ENCODE data around the gene KIAA0930. TPM values are rescaled to one million over a fixed set of nuclear protein-coding genes. Genes with fewer than 3 reads are reported as not detected.

The KIAA0930 gene
- total and polyA plus RNA-seq, 7 donors: 13.2 to 51.1 (median 23.4) TPM

DNA sequence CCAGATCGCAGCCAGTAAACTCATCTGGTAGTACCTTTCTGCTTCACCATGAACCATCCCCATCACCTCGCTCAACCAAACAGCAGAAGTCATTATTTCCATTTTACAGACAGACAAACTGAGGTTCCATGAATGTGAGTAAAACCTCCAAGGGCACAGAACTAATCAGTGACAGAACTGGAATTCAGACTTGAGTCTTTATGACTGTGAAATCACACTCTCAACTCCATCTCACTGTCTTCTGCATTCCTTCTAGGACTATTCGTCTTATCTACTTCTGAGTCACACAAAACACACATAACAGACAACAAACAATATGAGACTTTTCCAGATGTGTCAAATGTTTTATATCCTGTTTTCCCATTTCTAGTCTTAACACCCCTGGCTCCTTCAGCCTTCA is 86.3 kb downstream of the KIAA0930 start:
- H3K4me3 ChIP-seq: no peak overlapping the region
- no peaks in the 10 kb centered on the region for H3K27me3 ChIP-seq (ENCODE audit: insufficient read depth in 3 of 3, low read length in 2 of 3)
- no peak overlapping the region for H3K27ac ChIP-seq
- ATAC-seq (no peak), DNase-seq (no peak)
- peaks cover 3 to 51% of the 10 kb centered on the region in 2 donors for H3K36me3 ChIP-seq (ENCODE audit: insufficient read depth in 1 of 2, low read depth in 1 of 2)
- H3K4me1 ChIP-seq: peaks cover 2% of the 10 kb centered on the region
- no peaks in the 10 kb centered on the region for H3K9me3 ChIP-seq
- intact Hi-C loops (cut with DNase I): loop anchor here in 1 of 2 donors (10.0 kb wide), 1 partner anchor 1680 kb away; no protein-coding TSS in a partner anchor
- WGBS, 3 donors: 95 to 98% (median 97%) methylated on average over 3 of the region's 3 CpGs
- TF ChIP-seq CTCF (IDR thresholded peaks at IDR 0.05): no peak

GRCh38 chr22:45151503-45151902 is 89.2 kb downstream of the KIAA0930 start:
- ATAC-seq: no peak
- WGBS, 3 donors: 91 to 93% (median 92%) methylated on average over 6 of the region's 6 CpGs
- TF ChIP-seq CTCF (IDR thresholded peaks at IDR 0.05): no peak

DNA sequence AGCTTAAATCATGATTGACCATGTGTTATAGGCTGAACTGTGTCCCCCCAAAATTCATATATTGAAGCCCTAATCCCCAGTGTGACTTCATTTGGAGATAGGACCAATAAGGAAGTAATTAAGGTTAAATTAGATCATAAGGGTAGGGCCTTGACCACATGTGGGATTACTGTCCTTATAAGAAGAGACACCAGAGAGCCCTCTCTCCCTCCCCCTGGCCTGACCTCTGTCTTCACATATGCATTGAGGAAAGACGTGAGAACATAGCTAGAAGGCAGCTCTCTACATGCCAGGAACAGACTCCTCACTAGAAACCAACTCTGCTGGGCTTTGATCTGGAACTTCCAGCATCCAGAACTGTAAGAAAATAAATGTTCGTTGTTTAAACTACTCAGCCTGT is 90.6 kb downstream of the KIAA0930 start:
- WGBS, 3 donors: 47 to 93% (median 83%) methylated on average over 2 of the region's 2 CpGs
- no peaks in the 10 kb centered on the region for H3K4me1 ChIP-seq
- no peak for TF ChIP-seq CTCF (IDR thresholded peaks at IDR 0.05)
- intact Hi-C loops (cut with DNase I): loop anchor here in 1 of 2 donors (10.0 kb wide), 1 partner anchor 1685 kb away; no protein-coding TSS in a partner anchor
- DNase-seq (no peak), ATAC-seq (no peak)
- H3K9me3 ChIP-seq: no peaks in the 10 kb centered on the region
- no peaks in the 10 kb centered on the region for H3K27me3 ChIP-seq (ENCODE audit: insufficient read depth in 3 of 3, low read length in 2 of 3)
- peaks cover 0 to 22% of the 10 kb centered on the region in 2 donors for H3K36me3 ChIP-seq (ENCODE audit: insufficient read depth in 1 of 2, low read depth in 1 of 2)
- H3K27ac ChIP-seq: no peak overlapping the region
- no peak overlapping the region for H3K4me3 ChIP-seq

More at GRCh38 chr22:45151503-45151902, 89.2 kb downstream of the KIAA0930 start:
- intact Hi-C loops (cut with DNase I): loop anchor here in 1 of 2 donors (10.0 kb wide), 1 partner anchor 1683 kb away; no protein-coding TSS in a partner anchor
- Histone ChIP-seq H3K4me1 (no peaks in the 10 kb centered on the region), H3K9me3 (no peaks in the 10 kb centered on the region), H3K36me3 (ENCODE audit: insufficient read depth in 1 of 2, low read depth in 1 of 2) (peaks cover 0 to 36% of the 10 kb centered on the region in 2 donors), H3K27me3 (ENCODE audit: insufficient read depth in 3 of 3, low read length in 2 of 3) (no peaks in the 10 kb centered on the region), H3K27ac (no peak overlapping the region), H3K4me3 (no peak overlapping the region)
- no peak for DNase-seq

DNA sequence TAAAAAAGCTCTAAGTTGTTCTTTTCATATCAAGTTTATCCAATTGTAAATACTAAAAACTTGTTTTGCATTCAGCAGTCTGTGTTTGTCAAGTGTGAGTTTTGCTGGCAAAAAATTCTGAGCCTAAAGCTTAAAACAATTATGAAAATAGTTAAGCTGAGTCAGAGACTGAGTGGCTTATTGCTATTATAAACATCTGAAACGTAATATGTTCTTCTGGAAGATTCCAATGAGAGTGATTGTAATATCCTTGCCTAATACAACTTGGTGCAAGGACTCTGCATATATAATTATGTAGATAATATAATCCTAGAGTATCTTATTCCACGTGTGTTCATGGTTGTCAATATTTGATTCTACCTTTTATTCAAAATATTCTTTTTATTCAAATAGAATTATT is 91.0 kb downstream of the KIAA0930 start:
- H3K27ac ChIP-seq: no peak overlapping the region
- ATAC-seq (no peak), DNase-seq (no peak)
- no peaks in the 10 kb centered on the region for H3K27me3 ChIP-seq (ENCODE audit: insufficient read depth in 3 of 3, low read length in 2 of 3)
- intact Hi-C loops (cut with DNase I): loop anchor here in 1 of 2 donors (10.0 kb wide), 1 partner anchor 1685 kb away; no protein-coding TSS in a partner anchor
- TF ChIP-seq CTCF (IDR thresholded peaks at IDR 0.05): no peak
- H3K4me3 ChIP-seq: no peak overlapping the region
- no peaks in the 10 kb centered on the region for H3K9me3 ChIP-seq
- WGBS, 3 donors: 87 to 91% (median 87%) methylated on average over 2 of the region's 2 CpGs
- no peaks in the 10 kb centered on the region for H3K4me1 ChIP-seq
- peaks cover 0 to 22% of the 10 kb centered on the region in 2 donors for H3K36me3 ChIP-seq (ENCODE audit: insufficient read depth in 1 of 2, low read depth in 1 of 2)

DNA sequence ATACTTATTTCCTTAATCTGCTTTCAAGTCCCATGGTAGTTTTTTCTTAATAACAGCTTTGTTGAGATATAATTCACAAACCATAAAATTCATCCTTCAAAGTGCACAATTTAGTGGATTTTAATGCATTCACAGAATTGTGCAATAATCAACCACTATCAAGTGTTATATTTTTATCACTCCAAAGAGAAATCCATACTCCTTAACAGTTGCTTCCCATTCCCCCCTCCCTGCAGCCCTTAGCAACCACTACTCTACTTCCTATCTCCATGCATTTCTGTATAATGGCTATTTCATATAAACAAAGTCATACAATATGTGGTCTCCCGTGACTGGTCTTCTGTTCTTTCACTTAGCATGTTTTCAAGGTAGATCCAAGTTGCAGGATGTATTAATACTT is 95.8 kb downstream of the KIAA0930 start:
- no peak for TF ChIP-seq CTCF (IDR thresholded peaks at IDR 0.05)
- no peaks in the 10 kb centered on the region for H3K27me3 ChIP-seq (ENCODE audit: insufficient read depth in 3 of 3, low read length in 2 of 3)

More for the DNA sequence above, 95.8 kb downstream of the KIAA0930 start:
- H3K36me3 ChIP-seq (ENCODE audit: insufficient read depth in 1 of 2, low read depth in 1 of 2): peaks cover 0 to 1% of the 10 kb centered on the region in 2 donors
- ATAC-seq (no peak), DNase-seq (no peak)
- H3K4me1 ChIP-seq: no peaks in the 10 kb centered on the region
- H3K4me3 ChIP-seq: no peak overlapping the region
- no peak overlapping the region for H3K27ac ChIP-seq
- H3K9me3 ChIP-seq: no peaks in the 10 kb centered on the region
- intact Hi-C loops (cut with DNase I): no loop called here
- WGBS, 3 donors: 54 to 76% (median 74%) methylated on average over 1 of the region's 1 CpG

All from psoas muscle (tissue), 8 donors.